ENCODE measurements around the gene SFXN3.

GRCh38 chr10:100997360-100998182 is 33.5 kb upstream of the SFXN3 start:
- no peak for TF ChIP-seq EZH2 (IDR thresholded peaks at IDR 0.05; ENCODE audit: insufficient read depth, poor library complexity, severe bottlenecking)
- no peak for TF ChIP-seq EZH2phosphoT487 (IDR thresholded peaks at IDR 0.05; ENCODE audit: insufficient read depth, low read depth)

All from GM23248 (cell line).